Psoas muscle (tissue), 8 donors: Measurements from ENCODE around the gene CTNND2. TPM values are rescaled to one million over a fixed set of nuclear protein-coding genes. Genes with fewer than 3 reads are reported as not detected.

Source experiments
- ATAC-seq, 4 donors: fragments of 200-7000 bp; cut with Tn5 transposase; one replicate each; pipeline ENCODE4 v1.9.1; 2020; ENCODE audit warnings: moderate library complexity in 3 of 4, mild to moderate bottlenecking in 2 of 4
- DNase-seq, 2 donors: peaks; one replicate each; pipeline ENCODE4 v3.0.0-alpha.2; 2020
- H3K27ac ChIP-seq: fragments of 200-600 bp; one replicate; pipeline ENCODE4 v1.8.0; 2022
- H3K27me3 ChIP-seq, 3 donors: fragments of 200-600 bp in 1 of 3; one replicate each; pipeline versions ENCODE4 v1.6.1 to v1.8.0; 2013 to 2022; ENCODE audit warnings: low read length in 2 of 3, mild to moderate bottlenecking in 2 of 3, moderate library complexity in 1 of 3; ENCODE audit not compliant: insufficient read depth in 3 of 3
- H3K36me3 ChIP-seq, 2 donors: fragments of 200-600 bp in 1 of 2; one replicate each; pipeline versions ENCODE4 v1.6.1 to v1.8.0; 2013 to 2022; ENCODE audit warnings: low read depth in 1 of 2, mild to moderate bottlenecking in 1 of 2, moderate library complexity in 1 of 2; ENCODE audit not compliant: insufficient read depth in 1 of 2
- H3K4me1 ChIP-seq: fragments of 200-600 bp; one replicate; pipeline ENCODE4 v1.8.0; 2022
- H3K4me3 ChIP-seq: fragments of 200-600 bp; one replicate; pipeline ENCODE4 v1.8.0; 2022; ENCODE audit warnings: mild to moderate bottlenecking
- H3K9me3 ChIP-seq: fragments of 200-600 bp; one replicate; pipeline ENCODE4 v1.8.0; 2022
- whole genome bisulfite sequencing, 3 donors: extraction: QIAGEN DNeasy Blood & Tissue Kit; methylation state at CpG; one replicate each; pipeline versions ENCODE4 v1.1.6 to v1.1.7; 2013; 5-methylcytosine and 5-hydroxymethylcytosine counted together
- intact Hi-C, 2 donors: fragments of 100-400 bp; cut with DNase I; formaldehyde crosslinking; loops; one replicate each; pipeline versions ENCODE4 v1.11.0 to v1.14.2; 2022
- polyA plus RNA-seq, 3 donors: library from polyadenylated mRNA; stranded (reverse); fragments of 200-250 nt; gene quantifications; one replicate each; pipeline ENCODE4 v1.2.3, GENCODE V29; 2013
- total RNA-seq, 4 donors: library from RNA; stranded (reverse); fragmentation: NEBNext Ultra II Directional in 2 of 4; extraction: Animal tissue kit (Norgen Biotek cat#: 25700) in 2 of 4; gene quantifications; one replicate each; pipeline versions ENCODE4 v1.2.1 to v1.2.4, GENCODE V29; 2021 to 2023
- TF ChIP-seq, protein P1 (sequence below): fragments of 200-600 bp; IDR thresholded peaks from one replicate; pipeline ENCODE4 v1.8.0; 2022; ENCODE audit warnings: antibody characterized with exemption
- donor health status: healthy with polysubstance abuse.
- donor health status: DM: no; HTN: no; CAD: no; lungs with moderate emphysema.
- donor health status: Bipolar disorder and iron deficiency.
- donor health status: healthy.
- donor health status: DM: yes; HTN: yes; CAD: no.
- donor health status: DM: no; HTN: no; CAD: no.
- donor health status: DM: no; HTN: no; CAD: no.
- donor health status: DM: yes; HTN: yes; CAD: no.

CTNND2 gene
- total and polyA plus RNA-seq, 7 donors: 0.09 to 0.14 (median 0.13) TPM; not detected in 4

GRCh38 chr5:11240293-11241190, 663.7 kb downstream of the CTNND2 start:
- Histone ChIP-seq H3K36me3 (no peaks in the 10 kb centered on the region), H3K4me1 (no peaks in the 10 kb centered on the region), H3K27ac (no peak overlapping the region), H3K27me3 (no peaks in the 10 kb centered on the region), H3K4me3 (no peak overlapping the region), H3K9me3 (no peaks in the 10 kb centered on the region)
- intact Hi-C loops: no loop called here
- WGBS, 3 donors: 90 to 95% (median 90%) methylated on average over 2 of the region's 2 CpGs
- TF ChIP-seq, protein P1, sequence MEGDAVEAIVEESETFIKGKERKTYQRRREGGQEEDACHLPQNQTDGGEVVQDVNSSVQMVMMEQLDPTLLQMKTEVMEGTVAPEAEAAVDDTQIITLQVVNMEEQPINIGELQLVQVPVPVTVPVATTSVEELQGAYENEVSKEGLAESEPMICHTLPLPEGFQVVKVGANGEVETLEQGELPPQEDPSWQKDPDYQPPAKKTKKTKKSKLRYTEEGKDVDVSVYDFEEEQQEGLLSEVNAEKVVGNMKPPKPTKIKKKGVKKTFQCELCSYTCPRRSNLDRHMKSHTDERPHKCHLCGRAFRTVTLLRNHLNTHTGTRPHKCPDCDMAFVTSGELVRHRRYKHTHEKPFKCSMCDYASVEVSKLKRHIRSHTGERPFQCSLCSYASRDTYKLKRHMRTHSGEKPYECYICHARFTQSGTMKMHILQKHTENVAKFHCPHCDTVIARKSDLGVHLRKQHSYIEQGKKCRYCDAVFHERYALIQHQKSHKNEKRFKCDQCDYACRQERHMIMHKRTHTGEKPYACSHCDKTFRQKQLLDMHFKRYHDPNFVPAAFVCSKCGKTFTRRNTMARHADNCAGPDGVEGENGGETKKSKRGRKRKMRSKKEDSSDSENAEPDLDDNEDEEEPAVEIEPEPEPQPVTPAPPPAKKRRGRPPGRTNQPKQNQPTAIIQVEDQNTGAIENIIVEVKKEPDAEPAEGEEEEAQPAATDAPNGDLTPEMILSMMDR: no peak
- no peak for ATAC-seq
- DNase-seq: no peak

GRCh38 chr5:11239261-11240015, 664.8 kb downstream of the CTNND2 start:
- ATAC-seq (no peak), DNase-seq (no peak)
- Histone ChIP-seq H3K9me3 (no peaks in the 10 kb centered on the region), H3K27me3 (no peaks in the 10 kb centered on the region), H3K27ac (no peak overlapping the region), H3K4me1 (no peaks in the 10 kb centered on the region), H3K36me3 (no peaks in the 10 kb centered on the region), H3K4me3 (no peak overlapping the region)
- WGBS, 3 donors: 79 to 80% (median 80%) methylated on average over 13 of the region's 13 CpGs
- TF ChIP-seq, protein P1: no peak
- intact Hi-C loops: no loop called here

DNA sequence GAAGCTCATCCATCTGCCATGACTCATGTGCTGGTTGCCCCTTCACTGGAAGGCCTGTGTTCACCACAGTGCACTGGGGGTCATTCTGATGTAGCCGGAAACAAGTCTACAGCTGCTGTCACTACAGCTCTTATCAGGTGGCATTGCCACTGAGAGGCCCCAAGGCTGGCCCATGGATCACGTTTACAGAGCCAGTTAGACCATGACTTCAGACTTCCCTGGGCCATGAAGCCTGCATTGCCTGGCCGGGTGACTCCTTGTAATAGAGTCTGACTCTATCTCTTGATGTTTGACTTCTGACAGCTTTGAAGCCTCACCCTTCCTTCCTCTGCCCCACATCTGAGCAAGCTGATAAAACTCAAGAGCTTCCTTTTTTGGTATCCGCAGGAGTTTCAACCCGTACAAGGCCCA, 669.7 kb downstream of the CTNND2 start:
- 64 to 74% (median 65%) methylated on average over 5 of the region's 5 CpGs for WGBS, 3 donors
- no peaks in the 10 kb centered on the region for H3K4me1 ChIP-seq
- H3K9me3 ChIP-seq: no peaks in the 10 kb centered on the region
- H3K27ac ChIP-seq: no peak overlapping the region
- no peaks in the 10 kb centered on the region for H3K27me3 ChIP-seq
- H3K4me3 ChIP-seq: no peak overlapping the region
- intact Hi-C loops: no loop called here
- TF ChIP-seq, protein P1: no peak
- ATAC-seq (no peak), DNase-seq (no peak)
- H3K36me3 ChIP-seq: no peaks in the 10 kb centered on the region

GRCh38 chr5:11230890-11231289, 673.4 kb downstream of the CTNND2 start:
- no peaks in the 10 kb centered on the region for H3K27me3 ChIP-seq
- no peak for DNase-seq
- no peaks in the 10 kb centered on the region for H3K4me1 ChIP-seq
- no peaks in the 10 kb centered on the region for H3K9me3 ChIP-seq
- TF ChIP-seq, protein P1: no peak
- no peaks in the 10 kb centered on the region for H3K36me3 ChIP-seq
- no peak overlapping the region for H3K4me3 ChIP-seq
- no peak overlapping the region for H3K27ac ChIP-seq
- intact Hi-C loops: no loop called here
- ATAC-seq: no peak
- 86 to 88% (median 87%) methylated on average over 3 of the region's 3 CpGs for WGBS, 3 donors
